IMR-90 (cell line): ENCODE measurements around the gene TRIM24. TPM values are rescaled to one million over a fixed set of nuclear protein-coding genes. Genes with fewer than 3 reads are reported as not detected.

Experiments
- ATAC-seq: fragments of 200-7000 bp; cut with Tn5 transposase; 2 replicates; pipeline ENCODE4 v1.9.1; 2020; ENCODE audit warnings: low read depth, mild to moderate bottlenecking, moderate library complexity
- BruUV-seq: library from RNA; stranded (reverse); fragments of 400-500 nt; replicated peaks from 2 replicates; lab custom pipeline; 2021; lab: Mats Ljungman, UMichigan
- CTCF ChIA-PET: fragments of 300-600 bp; formaldehyde crosslinking; extraction: SDS; loops from one replicate; lab custom pipeline; 2021; ENCODE audit warnings: antibody characterized with exemption; lab: Yijun Ruan, JAX
- POLR2A ChIA-PET: fragments of 300-600 bp; sonication (Branson Sonifier 250); formaldehyde crosslinking; loops from one replicate; lab custom pipeline; 2022; ENCODE audit warnings: antibody characterized with exemption; ENCODE audit not compliant: unreplicated experiment; lab: Charles Lee
- DNase-seq: peaks from one replicate; pipeline ENCODE4 v3.0.0; 2013
- H2AFZ ChIP-seq: replicated peaks from 2 replicates; pipeline ENCODE3; 2013; ENCODE audit warnings: low read length, mild to moderate bottlenecking; ENCODE audit not compliant: poor library complexity
- H2AK5ac ChIP-seq: 2 replicates; pipeline ENCODE4 v1.6.1; 2013; ENCODE audit warnings: low read depth, low read length, inconsistent platforms
- H2AK9ac ChIP-seq: replicated peaks from 2 replicates; pipeline ENCODE3; 2013; ENCODE audit warnings: mild to moderate bottlenecking, low read depth, low read length, moderate library complexity; ENCODE audit not compliant: poor library complexity
- H2BK120ac ChIP-seq: 2 replicates; pipeline ENCODE4 v1.6.1; 2013; ENCODE audit warnings: low read depth, low read length, inconsistent platforms
- H2BK15ac ChIP-seq: 3 replicates; pipeline ENCODE4 v1.6.1; 2013; ENCODE audit warnings: low read depth, low read length, inconsistent platforms
- H2BK20ac ChIP-seq: 2 replicates; pipeline ENCODE4 v1.6.1; 2013; ENCODE audit warnings: low read depth, mild to moderate bottlenecking, inconsistent platforms, low read length, moderate library complexity
- H2BK5ac ChIP-seq: 2 replicates; pipeline ENCODE4 v1.6.1; 2013; ENCODE audit warnings: mild to moderate bottlenecking, low read depth, low read length, inconsistent platforms; ENCODE audit not compliant: poor library complexity, severe bottlenecking
- H3K14ac ChIP-seq: replicated peaks from 2 replicates; pipeline ENCODE4 v1.6.1; 2013; ENCODE audit warnings: low read depth, low read length, inconsistent platforms
- H3K18ac ChIP-seq: 2 replicates; pipeline ENCODE4 v1.6.1; 2013; ENCODE audit warnings: low read depth, low read length, control low read depth
- H3K23ac ChIP-seq: 2 replicates; pipeline ENCODE4 v1.6.1; 2013; ENCODE audit warnings: low read depth, low read length, inconsistent platforms
- H3K27ac ChIP-seq: 2 replicates; pipeline ENCODE4 v1.5.1; 2013; ENCODE audit warnings: mild to moderate bottlenecking, control low read depth, low read length; ENCODE audit not compliant: insufficient read depth
- H3K27me3 ChIP-seq: 2 replicates; pipeline ENCODE4 v1.6.1; 2013; ENCODE audit warnings: low read length; ENCODE audit not compliant: control insufficient read depth, insufficient read depth
- H3K36me3 ChIP-seq: 2 replicates; pipeline ENCODE4 v1.6.1; 2013; ENCODE audit warnings: low read length, mixed read lengths; ENCODE audit not compliant: control insufficient read depth, insufficient read depth
- H3K4ac ChIP-seq: 2 replicates; pipeline ENCODE4 v1.6.1; 2013; ENCODE audit warnings: low read depth, low read length, inconsistent platforms
- H3K4me1 ChIP-seq: 2 replicates; pipeline ENCODE4 v1.6.1; 2013; ENCODE audit warnings: low read length, mixed read lengths; ENCODE audit not compliant: control insufficient read depth, insufficient read depth
- H3K4me2 ChIP-seq: 2 replicates; pipeline ENCODE4 v1.6.1; 2013; ENCODE audit warnings: low read depth, mild to moderate bottlenecking, control low read depth, low read length, moderate library complexity
- H3K4me3 ChIP-seq: 2 replicates; pipeline ENCODE4 v1.5.1; 2013; ENCODE audit warnings: low read depth, mild to moderate bottlenecking, control low read depth, low read length, moderate library complexity; ENCODE audit not compliant: insufficient read depth
- H3K56ac ChIP-seq: 2 replicates; pipeline ENCODE4 v1.6.1; 2013; ENCODE audit warnings: low read length, inconsistent platforms; ENCODE audit not compliant: insufficient read depth; ENCODE audit errors: extremely low read depth
- H3K79me1 ChIP-seq, 2 experiments: 2 replicates each; pipeline ENCODE4 v1.6.1; 2013; ENCODE audit warnings: low read length in 2 of 2, inconsistent platforms in 1 of 2, low read depth in 1 of 2
- H3K9ac ChIP-seq: 2 replicates; pipeline ENCODE4 v1.6.1; 2013; ENCODE audit warnings: low read depth, low read length, control low read depth
- H3K9me1 ChIP-seq: 2 replicates; pipeline ENCODE4 v1.6.1; 2013; ENCODE audit warnings: low read length, inconsistent platforms; ENCODE audit not compliant: insufficient read depth
- H3K9me3 ChIP-seq: 2 replicates; pipeline ENCODE4 v1.6.1; 2013; ENCODE audit warnings: low read length; ENCODE audit not compliant: control insufficient read depth, insufficient read depth
- H4K20me1 ChIP-seq: 2 replicates; pipeline ENCODE4 v1.6.1; 2013; ENCODE audit warnings: low read length, inconsistent platforms; ENCODE audit not compliant: insufficient read depth
- H4K5ac ChIP-seq: 2 replicates; pipeline ENCODE4 v1.6.1; 2013; ENCODE audit warnings: mild to moderate bottlenecking, low read depth, low read length, control low read depth
- H4K8ac ChIP-seq, 2 experiments: 2 replicates each; pipeline ENCODE4 v1.6.1; 2013; ENCODE audit warnings: low read depth in 2 of 2, low read length in 2 of 2, control low read depth in 1 of 2, inconsistent platforms in 1 of 2
- H4K91ac ChIP-seq: 2 replicates; pipeline ENCODE4 v1.6.1; 2013; ENCODE audit warnings: low read depth, low read length, inconsistent platforms; ENCODE audit not compliant: insufficient read depth
- WGBS, 2 experiments: methylation state at CpG; one replicate each; pipeline versions ENCODE4 v1.1.5 to v1.1.7; 2013; ENCODE audit warnings: missing lambda C conversion rate in 2 of 2; ENCODE audit not compliant: insufficient read length in 1 of 2; ENCODE audit errors: extremely low coverage in 2 of 2; 5-methylcytosine and 5-hydroxymethylcytosine counted together
- dilution Hi-C: fragments of 300-500 bp; cut with HindIII; formaldehyde crosslinking; loops from one replicate; pipeline ENCODE4 v1.14.3; 2018; ENCODE audit warnings: low sequenced_read_pairs; ENCODE audit not compliant: unreplicated experiment
- in situ Hi-C: fragments of 300-500 bp; cut with MboI; formaldehyde crosslinking; loops from 3 replicates; pipeline ENCODE4 v1.14.3; 2019; ENCODE audit warnings: low sequenced_read_pairs, inconsistent platforms, mixed read lengths
- intact Hi-C: fragments of 100-400 bp; cut with micrococcal nuclease; formaldehyde crosslinking; loops from 2 replicates; pipeline ENCODE4 v1.10.0; 2022
- polyA plus RNA-seq, 3 experiments: library from polyadenylated mRNA; depleted of rRNA; stranded (reverse); fragments of >200 nt; gene quantifications; 2 replicates each; pipeline ENCODE4 v1.2.3, GENCODE V29; 2012; ENCODE audit warnings: low replicate concordance in 1 of 3
- total RNA-seq: library from RNA; depleted of rRNA; stranded (reverse); fragments of >200 nt; gene quantifications from 2 replicates; pipeline ENCODE4 v1.2.3, GENCODE V29; 2012
- TF ChIP-seq, protein P1 (sequence below): fragments of 150-350 bp; IDR thresholded peaks from 2 replicates; pipeline ENCODE4 v1.6.1; 2016; ENCODE audit warnings: low read depth, mild to moderate bottlenecking, low read length, moderate library complexity, borderline replicate concordance
- TF ChIP-seq, protein P2 (sequence below): fragments of 150-350 bp; IDR thresholded peaks from 2 replicates; pipeline ENCODE4 v1.6.1; 2017; ENCODE audit warnings: mild to moderate bottlenecking, antibody characterized with exemption, low read length, low read depth
- TF ChIP-seq, protein P3 (sequence below): conservative IDR thresholded peaks from 2 replicates; pipeline ENCODE4 v1.5.1; 2012; ENCODE audit warnings: mild to moderate bottlenecking, low read depth, low read length, improper control_type of control experiment

Gene TRIM24
- total and polyA plus RNA-seq, 2 of the 4 experiments (the other 2 are of a cell fraction), result 4.1 to 5.7 TPM

DNA sequence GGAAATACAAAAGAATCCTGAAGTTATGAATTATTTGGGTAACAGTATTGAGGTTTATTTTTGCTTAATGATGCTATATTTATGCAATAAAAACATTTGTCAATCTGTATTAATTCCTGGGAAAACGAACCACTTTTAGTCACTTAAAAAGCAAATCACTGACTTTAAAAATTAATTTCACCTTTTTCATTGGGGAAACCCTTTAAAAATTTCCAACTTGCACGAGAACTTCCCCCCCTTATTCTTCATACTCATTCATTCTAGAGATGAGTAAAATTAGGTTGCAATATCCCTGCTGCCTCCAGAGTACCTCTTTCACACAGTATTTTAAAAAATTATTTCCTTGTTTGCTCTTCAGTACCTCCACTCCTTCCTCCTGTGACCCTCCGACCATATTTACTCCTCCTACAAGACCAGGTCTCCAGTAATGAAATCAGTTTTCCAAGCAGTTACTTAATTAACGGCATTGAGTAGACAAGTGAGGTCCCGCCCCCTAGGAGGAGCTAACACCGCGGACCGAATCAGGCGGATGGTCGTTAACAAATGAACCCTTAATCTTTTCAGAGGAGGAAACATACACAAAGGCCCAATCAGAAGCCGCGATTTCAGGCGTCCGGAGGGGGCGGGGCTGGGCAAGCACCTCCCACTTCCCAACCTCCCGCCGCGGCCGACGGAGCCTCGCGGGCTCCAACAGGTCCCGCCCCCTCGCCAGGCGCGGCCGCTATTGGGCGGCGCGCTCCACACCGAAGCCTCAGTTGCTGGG is 465 bp upstream of the TRIM24 start:
- Histone ChIP-seq H2BK20ac (no peak overlapping the region), H3K27me3 (no peaks in the 10 kb centered on the region), H2BK5ac (no peak overlapping the region), H3K4me3 (peak overlapping the region; percentile 61), H2AK9ac (no peak overlapping the region), H4K5ac (no peak overlapping the region), H2AFZ (peak overlapping the region; percentile 44), H2BK15ac (no peak overlapping the region), H3K36me3 (no peaks in the 10 kb centered on the region), H3K4ac (no peak overlapping the region), H3K9me1 (no peaks in the 10 kb centered on the region), H3K4me2 (peak overlapping the region; percentile 92; the same call in 1 of the 2 replicates), H4K20me1 (no peaks in the 10 kb centered on the region; the same call in none of the 2 replicates), H3K56ac (no peak overlapping the region), H3K23ac (no peak overlapping the region), H3K27ac (no peak overlapping the region), H3K18ac (no peak overlapping the region), H3K9ac (no peak overlapping the region), H2AK5ac (no peak overlapping the region), H3K14ac (no peak overlapping the region), H3K79me1 (peaks cover 7 to 19% of the 10 kb centered on the region in 2 experiments; a peak in 3 of 4 replicates), H3K4me1 (peaks cover 3% of the 10 kb centered on the region; the same call in 1 of the 2 replicates), H3K9me3 (no peaks in the 10 kb centered on the region), H4K8ac (no peak overlapping the region), H2BK120ac (no peak overlapping the region), H4K91ac (no peak overlapping the region)
- ATAC-seq (peak; percentile 95), DNase-seq (no peak)
- WGBS, 2 experiments, result 0% methylated on average over 3 of the region's 31 CpGs; no CpG with 5 or more reads in 1 of the 2 experiments
- dilution Hi-C loops (no loop called here), in situ Hi-C loops (no loop called here), intact Hi-C loops (loop anchor here (1.0 to 5.0 kb wide), 2 partner anchors 113 to 279 kb away; no protein-coding TSS in a partner anchor)
- TF ChIP-seq, protein P1, sequence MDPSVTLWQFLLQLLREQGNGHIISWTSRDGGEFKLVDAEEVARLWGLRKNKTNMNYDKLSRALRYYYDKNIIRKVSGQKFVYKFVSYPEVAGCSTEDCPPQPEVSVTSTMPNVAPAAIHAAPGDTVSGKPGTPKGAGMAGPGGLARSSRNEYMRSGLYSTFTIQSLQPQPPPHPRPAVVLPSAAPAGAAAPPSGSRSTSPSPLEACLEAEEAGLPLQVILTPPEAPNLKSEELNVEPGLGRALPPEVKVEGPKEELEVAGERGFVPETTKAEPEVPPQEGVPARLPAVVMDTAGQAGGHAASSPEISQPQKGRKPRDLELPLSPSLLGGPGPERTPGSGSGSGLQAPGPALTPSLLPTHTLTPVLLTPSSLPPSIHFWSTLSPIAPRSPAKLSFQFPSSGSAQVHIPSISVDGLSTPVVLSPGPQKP, result no peak
- TF ChIP-seq, protein P2, sequence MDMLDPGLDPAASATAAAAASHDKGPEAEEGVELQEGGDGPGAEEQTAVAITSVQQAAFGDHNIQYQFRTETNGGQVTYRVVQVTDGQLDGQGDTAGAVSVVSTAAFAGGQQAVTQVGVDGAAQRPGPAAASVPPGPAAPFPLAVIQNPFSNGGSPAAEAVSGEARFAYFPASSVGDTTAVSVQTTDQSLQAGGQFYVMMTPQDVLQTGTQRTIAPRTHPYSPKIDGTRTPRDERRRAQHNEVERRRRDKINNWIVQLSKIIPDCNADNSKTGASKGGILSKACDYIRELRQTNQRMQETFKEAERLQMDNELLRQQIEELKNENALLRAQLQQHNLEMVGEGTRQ, result no peak
- TF ChIP-seq, protein P3, sequence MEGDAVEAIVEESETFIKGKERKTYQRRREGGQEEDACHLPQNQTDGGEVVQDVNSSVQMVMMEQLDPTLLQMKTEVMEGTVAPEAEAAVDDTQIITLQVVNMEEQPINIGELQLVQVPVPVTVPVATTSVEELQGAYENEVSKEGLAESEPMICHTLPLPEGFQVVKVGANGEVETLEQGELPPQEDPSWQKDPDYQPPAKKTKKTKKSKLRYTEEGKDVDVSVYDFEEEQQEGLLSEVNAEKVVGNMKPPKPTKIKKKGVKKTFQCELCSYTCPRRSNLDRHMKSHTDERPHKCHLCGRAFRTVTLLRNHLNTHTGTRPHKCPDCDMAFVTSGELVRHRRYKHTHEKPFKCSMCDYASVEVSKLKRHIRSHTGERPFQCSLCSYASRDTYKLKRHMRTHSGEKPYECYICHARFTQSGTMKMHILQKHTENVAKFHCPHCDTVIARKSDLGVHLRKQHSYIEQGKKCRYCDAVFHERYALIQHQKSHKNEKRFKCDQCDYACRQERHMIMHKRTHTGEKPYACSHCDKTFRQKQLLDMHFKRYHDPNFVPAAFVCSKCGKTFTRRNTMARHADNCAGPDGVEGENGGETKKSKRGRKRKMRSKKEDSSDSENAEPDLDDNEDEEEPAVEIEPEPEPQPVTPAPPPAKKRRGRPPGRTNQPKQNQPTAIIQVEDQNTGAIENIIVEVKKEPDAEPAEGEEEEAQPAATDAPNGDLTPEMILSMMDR, result 0 out of 2 replicates have a peak, but pooled peaks have one; percentile 10
- no TSS peak for BruUV-seq
- ChIA-PET CTCF (interaction anchor here (0.6 to 1.2 kb wide), 4 partner anchors 10 to 279 kb away, joined by 3 to 6 read pairs (median 3); no protein-coding TSS in a partner anchor), POLR2A (no interaction called here)
